Panc1 (cell line): ENCODE data around the gene ARHGAP23. TPM values are rescaled to one million over a fixed set of nuclear protein-coding genes. Genes with fewer than 3 reads are reported as not detected.
A peak's percentile ranks its signal among the peaks of the same experiment; 100 is the strongest.

ENCODE experiments used
- ATAC-seq: fragments of 200-7000 bp; cut with Tn5 transposase; 2 replicates; pipeline ENCODE4 v1.9.1; 2020; ENCODE audit warnings: mild to moderate bottlenecking, moderate library complexity
- BruUV-seq: library from RNA; stranded (reverse); fragments of 400-500 nt; replicated peaks from 2 replicates; lab custom pipeline; 2021; lab: Mats Ljungman, UMichigan
- CTCF ChIA-PET: fragments of 300-600 bp; sonication (Branson Sonifier 250); formaldehyde crosslinking; loops from one replicate; lab custom pipeline; 2022; ENCODE audit warnings: antibody characterized with exemption; lab: Charles Lee
- POLR2A ChIA-PET: fragments of 300-600 bp; sonication (Branson Sonifier 250); formaldehyde crosslinking; loops from one replicate; lab custom pipeline; 2022; ENCODE audit warnings: antibody characterized with exemption; lab: Charles Lee
- DNase-seq: peaks from one replicate; pipeline ENCODE4 v3.0.0-alpha.2; 2010; ENCODE audit warnings: low read depth, low spot score
- H3K27ac ChIP-seq: 2 replicates; pipeline ENCODE4 v1.5.1; 2011; ENCODE audit warnings: mild to moderate bottlenecking, low read length, inconsistent platforms
- H3K27me3 ChIP-seq: fragments of 200-500 bp; sonication (Bioruptor generic); 2 replicates; pipeline ENCODE4 v1.6.0; 2014; ENCODE audit warnings: low read length, inconsistent platforms; ENCODE audit not compliant: control insufficient read depth, insufficient read depth
- H3K36me3 ChIP-seq: fragments of 200-500 bp; sonication (Bioruptor generic); 2 replicates; pipeline ENCODE4 v1.5.1; 2014; ENCODE audit warnings: inconsistent platforms, mild to moderate bottlenecking, low read length, moderate library complexity; ENCODE audit not compliant: control insufficient read depth, insufficient read depth
- H3K4me1 ChIP-seq: 2 replicates; pipeline ENCODE4 v1.5.1; 2011; ENCODE audit warnings: inconsistent platforms, mild to moderate bottlenecking, low read length, moderate library complexity; ENCODE audit not compliant: control insufficient read depth, insufficient read depth
- H3K4me3 ChIP-seq, 2 experiments: 2 replicates each; pipeline ENCODE4 v1.5.1; 2011 to 2012; ENCODE audit warnings: low read depth in 2 of 2, low read length in 2 of 2, mild to moderate bottlenecking in 2 of 2, inconsistent platforms in 1 of 2, moderate library complexity in 1 of 2
- H3K9me3 ChIP-seq: fragments of 200-500 bp; sonication (Bioruptor generic); 2 replicates; pipeline ENCODE4 v1.5.1; 2014; ENCODE audit warnings: low read depth, mild to moderate bottlenecking, inconsistent platforms, low read length, moderate library complexity; ENCODE audit not compliant: control insufficient read depth, insufficient read depth
- CTCF ChIP-seq: fragments of 450-650 bp; IDR thresholded peaks from 2 replicates; pipeline ENCODE4 v1.5.1; 2017; ENCODE audit warnings: mild to moderate bottlenecking
- POLR2AphosphoS5 ChIP-seq: IDR thresholded peaks from 2 replicates; pipeline ENCODE4 v1.6.1; 2012; ENCODE audit warnings: mild to moderate bottlenecking, low read depth, low read length, moderate library complexity
- REST ChIP-seq, 2 experiments: IDR thresholded peaks; 2 replicates each; pipeline ENCODE4 v1.6.1; 2011 to 2012; ENCODE audit warnings: low read depth in 2 of 2, control low read depth in 1 of 2, low read length in 1 of 2, mild to moderate bottlenecking in 1 of 2, moderate library complexity in 1 of 2; ENCODE audit not compliant: insufficient read depth in 1 of 2
- SIN3A ChIP-seq: IDR thresholded peaks from 2 replicates; pipeline ENCODE4 v1.6.1; 2012; ENCODE audit warnings: low read depth, mild to moderate bottlenecking, low read length, moderate library complexity, borderline replicate concordance; ENCODE audit not compliant: insufficient read depth
- TCF7L2 ChIP-seq: IDR thresholded peaks from 2 replicates; pipeline ENCODE4 v1.6.1; 2011; ENCODE audit warnings: mild to moderate bottlenecking, low read depth, low read length, inconsistent platforms
- in situ Hi-C: cut with HindIII; loops from 2 replicates; pipeline ENCODE4 v1.10.0; 2016; ENCODE audit warnings: low sequenced_read_pairs, low pct_unique_long_range_greater_than_20kb
- intact Hi-C: fragments of 100-400 bp; cut with micrococcal nuclease; formaldehyde crosslinking; loops from one replicate; pipeline ENCODE4 v1.10.0; 2022; ENCODE audit not compliant: unreplicated experiment
- total RNA-seq: library from RNA; stranded (reverse); gene quantifications from one replicate; pipeline ENCODE4 v1.2.1, GENCODE V29; 2021; ENCODE audit not compliant: unreplicated experiment

The ARHGAP23 gene
- total RNA-seq, 1 experiment from 2014 or later = 33.0 TPM

- H3K4me3 ChIP-seq = no peak overlapping the region
- POLR2A ChIA-PET = no interaction called here
- in situ Hi-C loops = no loop called here
- no TSS peak for BruUV-seq
- H3K9me3 ChIP-seq = no peaks in the 10 kb centered on the region
- TF ChIP-seq TCF7L2 = no peak
- no peak for TF ChIP-seq SIN3A
- ATAC-seq = peak; percentile 51; the same call in 1 of the 2 replicates
- CTCF ChIA-PET = no interaction called here
- no peaks in the 10 kb centered on the region for H3K36me3 ChIP-seq
- H3K27me3 ChIP-seq = no peaks in the 10 kb centered on the region
- H3K4me1 ChIP-seq = no peaks in the 10 kb centered on the region
- DNase-seq = no peak
- H3K27ac ChIP-seq = no peak overlapping the region
- intact Hi-C loops = no loop called here
Observed at GRCh38 chr17:38544839-38545209, 116.6 kb downstream of the ARHGAP23 start.

GRCh38 chr17:38545531-38546225 is 117.4 kb downstream of the ARHGAP23 start:
- H3K27ac ChIP-seq = no peak overlapping the region
- no peak overlapping the region for H3K4me3 ChIP-seq
- ChIA-PET CTCF (no interaction called here), POLR2A (no interaction called here)
- intact Hi-C loops = no loop called here
- no peaks in the 10 kb centered on the region for H3K4me1 ChIP-seq
- DNase-seq (no peak), ATAC-seq (no peak)
- BruUV-seq = no TSS peak
- TF ChIP-seq CTCF (no peak), TCF7L2 (no peak), REST (IDR thresholded peaks at IDR 0.05; ENCODE audit: insufficient read depth in 1 of 2, low read depth in 2 of 2, low read length in 1 of 2) (no peak), POLR2AphosphoS5 (no peak), SIN3A (no peak)
- no peaks in the 10 kb centered on the region for H3K9me3 ChIP-seq
- in situ Hi-C loops = no loop called here
- H3K36me3 ChIP-seq = no peaks in the 10 kb centered on the region
- H3K27me3 ChIP-seq = no peaks in the 10 kb centered on the region

GRCh38 chr17:38546396-38546795 is 118.1 kb downstream of the ARHGAP23 start:
- DNase-seq (no peak), ATAC-seq (no peak)
- ChIA-PET CTCF (no interaction called here), POLR2A (interaction anchor here (0.6 kb wide), 1 partner anchor 159 kb away, joined by 7 read pairs; no protein-coding TSS in a partner anchor)
- no peaks in the 10 kb centered on the region for H3K9me3 ChIP-seq
- H3K27me3 ChIP-seq = no peaks in the 10 kb centered on the region
- H3K4me3 ChIP-seq = no peak overlapping the region
- BruUV-seq = no TSS peak
- H3K36me3 ChIP-seq = no peaks in the 10 kb centered on the region
- in situ Hi-C loops = no loop called here
- H3K4me1 ChIP-seq = no peaks in the 10 kb centered on the region
- intact Hi-C loops = no loop called here
- H3K27ac ChIP-seq = no peak overlapping the region
- TF ChIP-seq TCF7L2 (no peak), REST (IDR thresholded peaks at IDR 0.05; ENCODE audit: insufficient read depth in 1 of 2, low read depth in 2 of 2, low read length in 1 of 2) (no peak)
